ENCODE data around the gene HDAC4. TPM values are rescaled to one million over a fixed set of nuclear protein-coding genes. Genes with fewer than 3 reads are reported as not detected.

Gene HDAC4
- total and polyA plus RNA-seq, 10 of the 15 experiments (the other 5 are each of a cell fraction or from before 2014, with no cell fraction given), result 0.22 to 15.7 (median 4.8) TPM

DNA sequence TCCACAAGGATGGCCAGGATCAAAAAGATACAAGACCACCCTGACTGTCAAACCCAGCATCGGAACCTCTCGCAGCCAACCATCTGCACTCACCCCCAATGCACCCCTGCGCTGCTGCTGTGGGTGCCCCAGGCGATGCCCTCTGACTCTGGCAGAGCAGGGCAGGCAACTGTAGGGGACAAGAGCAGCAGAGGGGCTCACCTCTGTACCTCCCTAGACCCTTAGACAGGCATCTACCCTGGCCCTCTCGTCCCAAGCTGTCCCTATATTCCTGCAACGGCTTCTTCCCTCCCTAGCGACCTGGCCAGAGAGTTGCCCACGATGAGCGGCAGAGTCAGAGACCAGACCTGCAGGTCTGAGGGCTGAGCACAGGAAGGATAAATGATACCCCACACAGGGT, 128.2 kb downstream of the HDAC4 start (continued):
- TF ChIP-seq EGR1 (IDR thresholded peaks at IDR 0.05; ENCODE audit: borderline replicate concordance in 1 of 2, low read depth in 2 of 2, low read length in 2 of 2) (no peak), CHD1 (IDR thresholded peaks at IDR 0.05; ENCODE audit: low read depth, low read length) (no peak), SMC3 (IDR thresholded peaks at IDR 0.05; ENCODE audit: borderline replicate concordance, low read length) (no peak), NBN (IDR thresholded peaks at IDR 0.05) (no peak), SRF (IDR thresholded peaks at IDR 0.05; ENCODE audit: low read depth in 2 of 2, low read length in 2 of 2) (no peak)

- CTCF ChIA-PET, result interaction anchor here (0.8 to 2.1 kb wide), 2 partner anchors 22 to 110 kb away, joined by 3 to 5 read pairs; no protein-coding TSS in a partner anchor
- no TSS peak for BruUV-seq (replicated peaks)
- H3K9ac ChIP-seq (ENCODE audit: control insufficient read depth, insufficient read depth, low read length), result no peak overlapping the region
- SMC1A ChIA-PET (ENCODE audit: uncharacterized antibody, unreplicated experiment), result interaction anchor here (1.8 to 2.4 kb wide), 2 partner anchors 14 to 18 kb away, joined by 4 to 9 read pairs; no protein-coding TSS in a partner anchor
- RAD21 ChIA-PET (ENCODE audit: unreplicated experiment), result no interaction called here
- no peaks in the 10 kb centered on the region; the same call in 2 of the 3 replicates for H3K9me3 ChIP-seq (replicated peaks; ENCODE audit: control insufficient read depth, insufficient read depth, low read length)
- peaks cover 42% of the 10 kb centered on the region for H3K4me1 ChIP-seq (ENCODE audit: control insufficient read depth, insufficient read depth, low read length)
- H3K36me3 ChIP-seq (ENCODE audit: control insufficient read depth in 2 of 2, insufficient read depth in 2 of 2, low read length in 1 of 2), result no peaks in the 10 kb centered on the region
- H3K4me2 ChIP-seq (ENCODE audit: control insufficient read depth, insufficient read depth), result no peak overlapping the region
- peaks cover 0 to 9% of the 10 kb centered on the region in 2 experiments; a peak in 1 of 4 replicates for H3K27me3 ChIP-seq (replicated peaks in 1 of 2; ENCODE audit: control insufficient read depth in 2 of 2, insufficient read depth in 2 of 2, low read length in 1 of 2)
- H3K79me2 ChIP-seq (ENCODE audit: control insufficient read depth, insufficient read depth, low read length), result no peaks in the 10 kb centered on the region
- H3K27ac ChIP-seq (ENCODE audit: control insufficient read depth, insufficient read depth), result no peak overlapping the region
- intact Hi-C loops (cut with micrococcal nuclease; ENCODE audit: unreplicated experiment), result no loop called here
- no peak for DNase-seq (ENCODE audit: low read depth, low spot score)
- H2AFZ ChIP-seq (ENCODE audit: control insufficient read depth, low read depth, low read length), result no peak overlapping the region
- 71% methylated on average over 5 of the region's 5 CpGs for WGBS (ENCODE audit: insufficient coverage, insufficient replicate concordance, low lambda C conversion rate, missing lambda C conversion rate)
- in situ Hi-C loops (cut with MboI), result no loop called here
- H3K4me3 ChIP-seq, result no peak overlapping the region
- peaks cover 14% of the 10 kb centered on the region for H4K20me1 ChIP-seq (ENCODE audit: control insufficient read depth, insufficient read depth)
- ATAC-seq, result no peak
- no peak for FAIRE-seq
- POLR2A ChIA-PET, result no interaction called here
- TF ChIP-seq STAT1 (conservative IDR thresholded peaks at IDR 0.05) (no peak), RB1 (IDR thresholded peaks at IDR 0.05; ENCODE audit: borderline replicate concordance) (no peak), NR2C1 (IDR thresholded peaks at IDR 0.05) (no peak), GATAD2B (conservative IDR thresholded peaks at IDR 0.05; ENCODE audit: low read depth) (no peak), MYB (IDR thresholded peaks at IDR 0.05; ENCODE audit: borderline replicate concordance, low read depth, low read length) (no peak), CTCF (IDR thresholded peaks at IDR 0.05 in 2 of 3, conservative IDR thresholded peaks at IDR 0.05 in 1 of 3; ENCODE audit: control insufficient read depth in 2 of 3, extremely low read depth in 1 of 3, insufficient read depth in 1 of 3, low read depth in 3 of 3, low read length in 3 of 3) (no peak), JUND (IDR thresholded peaks at IDR 0.05; ENCODE audit: low read depth, low read length) (no peak), POLR2AphosphoS5 (IDR thresholded peaks at IDR 0.05; ENCODE audit: low read length) (no peak), NFYB (IDR thresholded peaks at IDR 0.05; ENCODE audit: insufficient read depth, low read depth, low read length) (no peak), TCF12 (IDR thresholded peaks at IDR 0.05; ENCODE audit: low read depth, low read length) (no peak), RELA (IDR thresholded peaks at IDR 0.05; ENCODE audit: borderline replicate concordance, partially characterized antibody) (no peak)
- TF ChIP-seq, protein P1, sequence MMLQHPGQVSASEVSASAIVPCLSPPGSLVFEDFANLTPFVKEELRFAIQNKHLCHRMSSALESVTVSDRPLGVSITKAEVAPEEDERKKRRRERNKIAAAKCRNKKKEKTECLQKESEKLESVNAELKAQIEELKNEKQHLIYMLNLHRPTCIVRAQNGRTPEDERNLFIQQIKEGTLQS (IDR thresholded peaks at IDR 0.05; ENCODE audit: borderline replicate concordance, extremely low read depth, low read depth, low read length), result no peak
- TF ChIP-seq, protein P2, sequence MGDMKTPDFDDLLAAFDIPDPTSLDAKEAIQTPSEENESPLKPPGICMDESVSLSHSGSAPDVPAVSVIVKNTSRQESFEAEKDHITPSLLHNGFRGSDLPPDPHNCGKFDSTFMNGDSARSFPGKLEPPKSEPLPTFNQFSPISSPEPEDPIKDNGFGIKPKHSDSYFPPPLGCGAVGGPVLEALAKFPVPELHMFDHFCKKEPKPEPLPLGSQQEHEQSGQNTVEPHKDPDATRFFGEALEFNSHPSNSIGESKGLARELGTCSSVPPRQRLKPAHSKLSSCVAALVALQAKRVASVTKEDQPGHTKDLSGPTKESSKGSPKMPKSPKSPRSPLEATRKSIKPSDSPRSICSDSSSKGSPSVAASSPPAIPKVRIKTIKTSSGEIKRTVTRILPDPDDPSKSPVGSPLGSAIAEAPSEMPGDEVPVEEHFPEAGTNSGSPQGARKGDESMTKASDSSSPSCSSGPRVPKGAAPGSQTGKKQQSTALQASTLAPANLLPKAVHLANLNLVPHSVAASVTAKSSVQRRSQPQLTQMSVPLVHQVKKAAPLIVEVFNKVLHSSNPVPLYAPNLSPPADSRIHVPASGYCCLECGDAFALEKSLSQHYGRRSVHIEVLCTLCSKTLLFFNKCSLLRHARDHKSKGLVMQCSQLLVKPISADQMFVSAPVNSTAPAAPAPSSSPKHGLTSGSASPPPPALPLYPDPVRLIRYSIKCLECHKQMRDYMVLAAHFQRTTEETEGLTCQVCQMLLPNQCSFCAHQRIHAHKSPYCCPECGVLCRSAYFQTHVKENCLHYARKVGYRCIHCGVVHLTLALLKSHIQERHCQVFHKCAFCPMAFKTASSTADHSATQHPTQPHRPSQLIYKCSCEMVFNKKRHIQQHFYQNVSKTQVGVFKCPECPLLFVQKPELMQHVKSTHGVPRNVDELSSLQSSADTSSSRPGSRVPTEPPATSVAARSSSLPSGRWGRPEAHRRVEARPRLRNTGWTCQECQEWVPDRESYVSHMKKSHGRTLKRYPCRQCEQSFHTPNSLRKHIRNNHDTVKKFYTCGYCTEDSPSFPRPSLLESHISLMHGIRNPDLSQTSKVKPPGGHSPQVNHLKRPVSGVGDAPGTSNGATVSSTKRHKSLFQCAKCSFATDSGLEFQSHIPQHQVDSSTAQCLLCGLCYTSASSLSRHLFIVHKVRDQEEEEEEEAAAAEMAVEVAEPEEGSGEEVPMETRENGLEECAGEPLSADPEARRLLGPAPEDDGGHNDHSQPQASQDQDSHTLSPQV (IDR thresholded peaks at IDR 0.05), result no peak
These were observed 128.9 kb downstream of the HDAC4 start for GRCh38 chr2:239271882-239272281.

Measured in GM12878 (cell line).